HepG2 (cell line): ENCODE measurements around the gene FOXA1. TPM values are rescaled to one million over a fixed set of nuclear protein-coding genes. Genes with fewer than 3 reads are reported as not detected.

Experiments used
- AGO2 ChIP-seq: fragments of 200-400 bp; formaldehyde crosslinking; optimal IDR thresholded peaks from 2 replicates; pipeline ENCODE3; 2017; ENCODE audit warnings: mild to moderate bottlenecking, low read depth, low read length, moderate library complexity
- DPF2 ChIP-seq: sonication (generic); formaldehyde crosslinking; IDR thresholded peaks from 2 replicates; pipeline ENCODE4 v1.4.0; 2020; ENCODE audit warnings: mild to moderate bottlenecking, low read depth, missing genetic modification reagents, borderline replicate concordance
- ELF4 ChIP-seq: sonication (generic); formaldehyde crosslinking; IDR thresholded peaks from 2 replicates; pipeline ENCODE4 v1.5.0; 2020; ENCODE audit warnings: missing genetic modification reagents, mild to moderate bottlenecking, moderate library complexity, borderline replicate concordance
- ETS1 ChIP-seq: sonication (generic); formaldehyde crosslinking; IDR thresholded peaks from 2 replicates; pipeline ENCODE4 v1.4.0; 2020; ENCODE audit warnings: missing genetic modification reagents
- ISL2 ChIP-seq: sonication (generic); formaldehyde crosslinking; IDR thresholded peaks from 2 replicates; pipeline ENCODE4 v1.5.0; 2020; ENCODE audit warnings: missing genetic modification reagents
- NCOA5 ChIP-seq: sonication (generic); formaldehyde crosslinking; IDR thresholded peaks from 2 replicates; pipeline ENCODE4 v1.4.0; 2020; ENCODE audit warnings: missing genetic modification reagents
- NRL ChIP-seq: sonication (generic); formaldehyde crosslinking; IDR thresholded peaks from 2 replicates; pipeline ENCODE4 v1.5.0; 2020; ENCODE audit warnings: missing genetic modification reagents, mild to moderate bottlenecking, moderate library complexity, borderline replicate concordance
- RFX1 ChIP-seq: fragments of 450-650 bp; IDR thresholded peaks from 2 replicates; pipeline ENCODE4 v1.6.1; 2017
- ZNF17 ChIP-seq: sonication (generic); formaldehyde crosslinking; IDR thresholded peaks from 2 replicates; pipeline ENCODE4 v1.5.0; 2020; ENCODE audit warnings: mild to moderate bottlenecking, missing genetic modification reagents
- ZNF274 ChIP-seq: sonication (generic); formaldehyde crosslinking; IDR thresholded peaks from 2 replicates; pipeline ENCODE4 v1.5.1; 2020; ENCODE audit warnings: mild to moderate bottlenecking, missing genetic modification reagents
- ZNF441 ChIP-seq: sonication (generic); formaldehyde crosslinking; IDR thresholded peaks from 2 replicates; pipeline ENCODE4 v1.7.0; 2021; ENCODE audit warnings: missing genetic modification reagents, borderline replicate concordance
- ZNF513 ChIP-seq: sonication (generic); formaldehyde crosslinking; conservative IDR thresholded peaks from 2 replicates; pipeline ENCODE4 v1.5.0; 2020; ENCODE audit warnings: missing genetic modification reagents
- ZNF660 ChIP-seq: sonication (generic); formaldehyde crosslinking; IDR thresholded peaks from 2 replicates; pipeline ENCODE4 v1.5.1; 2020; ENCODE audit warnings: mild to moderate bottlenecking, low read depth, missing genetic modification reagents, borderline replicate concordance
- ZNF672 ChIP-seq: sonication (generic); formaldehyde crosslinking; IDR thresholded peaks from 2 replicates; pipeline ENCODE4 v1.8.1; 2022; ENCODE audit warnings: missing genetic modification reagents
- ZNF883 ChIP-seq: sonication (generic); formaldehyde crosslinking; IDR thresholded peaks from 2 replicates; pipeline ENCODE4 v1.5.1; 2020; ENCODE audit warnings: mild to moderate bottlenecking, missing genetic modification reagents; ENCODE audit errors: not compliant biosample characterization
- polyA plus RNA-seq, 8 experiments: library from polyadenylated mRNA; depleted of rRNA in 3 of 8; stranded (reverse) in 7 of 8; unstranded in 1 of 8; fragments of >200 nt; fragmentation: Illumina TruSeq in 4 of 8; extraction: Trizol in 4 of 8; gene quantifications; 2 replicates each; pipeline versions ENCODE4 v1.2.1 to v1.2.3, GENCODE V29; 2011 to 2016; ENCODE audit warnings: low read depth in 4 of 8, missing spikeins in 1 of 8, mixed read lengths in 1 of 8; ENCODE audit not compliant: insufficient read depth in 1 of 8
- total RNA-seq, 5 experiments: library from RNA; depleted of rRNA; stranded (reverse); fragments of >200 nt; fragmentation: Illumina TruSeq; extraction: Trizol; gene quantifications; 2 replicates each; pipeline ENCODE4 v1.2.3, GENCODE V29; 2016; ENCODE audit warnings: low read depth in 1 of 5
- TF ChIP-seq, protein P1 (sequence below): IDR thresholded peaks from 2 replicates; pipeline ENCODE4 v1.6.1; 2016; ENCODE audit warnings: low read depth
- TF ChIP-seq, protein P2 (sequence below): IDR thresholded peaks from 2 replicates; pipeline ENCODE4 v1.6.1; 2016; ENCODE audit warnings: low read depth, control low read depth

FOXA1 gene
- total and polyA plus RNA-seq, 2 of the 13 experiments (the other 11 are each of a cell fraction or from before 2014, with no cell fraction given): 43.4 to 58.6 TPM

GRCh38 chr14:37599507-37600368 lies 4.7 kb upstream of the FOXA1 start (continued):
- TF ChIP-seq, protein P1, sequence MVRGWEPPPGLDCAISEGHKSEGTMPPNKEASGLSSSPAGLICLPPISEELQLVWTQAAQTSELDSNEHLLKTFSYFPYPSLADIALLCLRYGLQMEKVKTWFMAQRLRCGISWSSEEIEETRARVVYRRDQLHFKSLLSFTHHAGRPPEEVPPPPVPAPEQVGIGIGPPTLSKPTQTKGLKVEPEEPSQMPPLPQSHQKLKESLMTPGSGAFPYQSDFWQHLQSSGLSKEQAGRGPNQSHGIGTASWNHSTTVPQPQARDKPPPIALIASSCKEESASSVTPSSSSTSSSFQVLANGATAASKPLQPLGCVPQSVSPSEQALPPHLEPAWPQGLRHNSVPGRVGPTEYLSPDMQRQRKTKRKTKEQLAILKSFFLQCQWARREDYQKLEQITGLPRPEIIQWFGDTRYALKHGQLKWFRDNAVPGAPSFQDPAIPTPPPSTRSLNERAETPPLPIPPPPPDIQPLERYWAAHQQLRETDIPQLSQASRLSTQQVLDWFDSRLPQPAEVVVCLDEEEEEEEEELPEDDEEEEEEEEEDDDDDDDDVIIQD: peak; percentile 21; the same call in 1 of the 2 replicates
- TF ChIP-seq ELF4 (CRISPR knock-in tag) (no peak), ZNF17 (CRISPR knock-in tag) (no peak), ZNF672 (no peak), ZNF883 (peak; percentile 68), NCOA5 (no peak), ZNF513 (no peak), ISL2 (no peak), ZNF441 (CRISPR knock-in tag) (no peak), ZNF274 (CRISPR knock-in tag) (no peak), NRL (CRISPR knock-in tag) (peak; percentile 37; the same call in 1 of the 2 replicates), RFX1 (no peak), ZNF660 (no peak), AGO2 (peak; percentile 59), ETS1 (CRISPR knock-in tag) (no peak), DPF2 (CRISPR knock-in tag) (no peak)
- TF ChIP-seq, protein P2, sequence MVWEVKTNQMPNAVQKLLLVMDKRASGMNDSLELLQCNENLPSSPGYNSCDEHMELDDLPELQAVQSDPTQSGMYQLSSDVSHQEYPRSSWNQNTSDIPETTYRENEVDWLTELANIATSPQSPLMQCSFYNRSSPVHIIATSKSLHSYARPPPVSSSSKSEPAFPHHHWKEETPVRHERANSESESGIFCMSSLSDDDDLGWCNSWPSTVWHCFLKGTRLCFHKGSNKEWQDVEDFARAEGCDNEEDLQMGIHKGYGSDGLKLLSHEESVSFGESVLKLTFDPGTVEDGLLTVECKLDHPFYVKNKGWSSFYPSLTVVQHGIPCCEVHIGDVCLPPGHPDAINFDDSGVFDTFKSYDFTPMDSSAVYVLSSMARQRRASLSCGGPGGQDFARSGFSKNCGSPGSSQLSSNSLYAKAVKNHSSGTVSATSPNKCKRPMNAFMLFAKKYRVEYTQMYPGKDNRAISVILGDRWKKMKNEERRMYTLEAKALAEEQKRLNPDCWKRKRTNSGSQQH: no peak
